WTC11 (cell line): Measurements from ENCODE around the gene UMODL1. TPM values are rescaled to one million over a fixed set of nuclear protein-coding genes. Genes with fewer than 3 reads are reported as not detected.

ENCODE experiments used
- ATAC-seq: fragments of 200-7000 bp; cut with Tn5 transposase; 2 replicates; pipeline ENCODE4 v1.10.0; 2021; ENCODE audit warnings: mild to moderate bottlenecking, moderate library complexity
- CTCF ChIA-PET: fragments of 300-600 bp; sonication (Branson Sonifier 250); formaldehyde crosslinking; loops from one replicate; lab custom pipeline; 2021; ENCODE audit warnings: antibody characterized with exemption; lab: Charles Lee
- POLR2A ChIA-PET: fragments of 350-600 bp; sonication (Branson Sonifier 250); formaldehyde crosslinking; loops from one replicate; lab custom pipeline; 2021; ENCODE audit warnings: antibody characterized with exemption; lab: Charles Lee
- DNase-seq: peaks from one replicate; pipeline ENCODE4 v3.0.0; 2021; ENCODE audit warnings: low spot score
- H3K27ac Mint-ChIP-seq: 2 replicates; pipeline ENCODE4 v1.8.0; 2021; ENCODE audit warnings: mixed read lengths
- H3K27me3 Mint-ChIP-seq: 2 replicates; pipeline ENCODE4 v1.8.0; 2021; ENCODE audit warnings: low read depth, mild to moderate bottlenecking, moderate library complexity, mixed read lengths
- H3K36me3 Mint-ChIP-seq: 2 replicates; pipeline ENCODE4 v1.8.0; 2021; ENCODE audit warnings: mixed read lengths
- H3K4me1 Mint-ChIP-seq: 2 replicates; pipeline ENCODE4 v1.8.0; 2022; ENCODE audit warnings: mixed read lengths
- H3K4me3 Mint-ChIP-seq: 2 replicates; pipeline ENCODE4 v1.8.0; 2021; ENCODE audit warnings: mild to moderate bottlenecking, moderate library complexity, mixed read lengths
- H3K9me3 Mint-ChIP-seq: 2 replicates; pipeline ENCODE4 v1.8.0; 2021; ENCODE audit warnings: mixed read lengths
- ARID4B ChIP-seq: sonication (generic); formaldehyde crosslinking; IDR thresholded peaks from 2 replicates; pipeline ENCODE4 v1.8.0; 2023; ENCODE audit warnings: missing genetic modification reagents, mild to moderate bottlenecking, borderline replicate concordance
- CBFB ChIP-seq: sonication (generic); formaldehyde crosslinking; IDR thresholded peaks from 2 replicates; pipeline ENCODE4 v1.8.1; 2022; ENCODE audit warnings: mild to moderate bottlenecking, low read depth, missing genetic modification reagents
- CDX4 ChIP-seq: fragments of 250-450 bp; sonication (Bioruptor Pico); IDR thresholded peaks from 2 replicates; pipeline ENCODE4 v1.9.0; 2021; ENCODE audit warnings: moderate library complexity, mild to moderate bottlenecking, inconsistent platforms, borderline replicate concordance
- ETV6 ChIP-seq: sonication (generic); formaldehyde crosslinking; IDR thresholded peaks from 2 replicates; pipeline ENCODE4 v1.8.1; 2022; ENCODE audit warnings: mild to moderate bottlenecking, missing genetic modification reagents
- FOXJ3 ChIP-seq: sonication (generic); formaldehyde crosslinking; IDR thresholded peaks from 2 replicates; pipeline ENCODE4 v1.9.0; 2021; ENCODE audit warnings: missing genetic modification reagents, mild to moderate bottlenecking, borderline replicate concordance
- GABPB1 ChIP-seq: sonication (generic); formaldehyde crosslinking; IDR thresholded peaks from 2 replicates; pipeline ENCODE4 v1.8.1; 2023; ENCODE audit warnings: mild to moderate bottlenecking, missing genetic modification reagents
- IRF1 ChIP-seq: sonication (generic); formaldehyde crosslinking; IDR thresholded peaks from 2 replicates; pipeline ENCODE4 v1.8.0; 2023; ENCODE audit warnings: missing genetic modification reagents
- IRF2 ChIP-seq: sonication (generic); formaldehyde crosslinking; IDR thresholded peaks from 2 replicates; pipeline ENCODE4 v1.8.0; 2022; ENCODE audit warnings: low read depth, missing genetic modification reagents, borderline replicate concordance
- NFATC4 ChIP-seq: fragments of 250-450 bp; sonication (Bioruptor Pico); IDR thresholded peaks from 2 replicates; pipeline ENCODE4 v1.9.0; 2021; ENCODE audit warnings: mild to moderate bottlenecking
- NR1H2 ChIP-seq: sonication (generic); formaldehyde crosslinking; IDR thresholded peaks from 2 replicates; pipeline ENCODE4 v1.9.0; 2021; ENCODE audit warnings: mild to moderate bottlenecking, moderate library complexity, missing genetic modification reagents
- PRRX2 ChIP-seq: fragments of 250-450 bp; sonication (Bioruptor Pico); IDR thresholded peaks from 2 replicates; pipeline ENCODE4 v1.8.0; 2021; ENCODE audit warnings: mild to moderate bottlenecking
- RORB ChIP-seq: fragments of 250-450 bp; sonication (Bioruptor Pico); IDR thresholded peaks from 2 replicates; pipeline ENCODE4 v1.9.0; 2021; ENCODE audit warnings: mild to moderate bottlenecking
- SMAD4 ChIP-seq: sonication (generic); formaldehyde crosslinking; IDR thresholded peaks from 2 replicates; pipeline ENCODE4 v1.8.0; 2022; ENCODE audit warnings: mild to moderate bottlenecking, missing genetic modification reagents
- TCF7 ChIP-seq: sonication (generic); formaldehyde crosslinking; IDR thresholded peaks from 2 replicates; pipeline ENCODE4 v1.8.0; 2022; ENCODE audit warnings: mild to moderate bottlenecking, low read depth, missing genetic modification reagents, moderate library complexity
- TEAD4 ChIP-seq: sonication (generic); formaldehyde crosslinking; IDR thresholded peaks from 2 replicates; pipeline ENCODE4 v1.8.0; 2022; ENCODE audit warnings: mild to moderate bottlenecking, missing genetic modification reagents
- USF1 ChIP-seq: sonication (generic); formaldehyde crosslinking; IDR thresholded peaks from 2 replicates; pipeline ENCODE4 v1.8.0; 2022; ENCODE audit warnings: mild to moderate bottlenecking, missing genetic modification reagents
- ZMAT4 ChIP-seq: fragments of 250-450 bp; sonication (Bioruptor Pico); IDR thresholded peaks from 2 replicates; pipeline ENCODE4 v1.9.0; 2021; ENCODE audit warnings: mild to moderate bottlenecking
- ZNF121 ChIP-seq: sonication (generic); formaldehyde crosslinking; IDR thresholded peaks from 2 replicates; pipeline ENCODE4 v1.8.0; 2023; ENCODE audit warnings: missing genetic modification reagents
- ZNF317 ChIP-seq: sonication (generic); formaldehyde crosslinking; IDR thresholded peaks from 2 replicates; pipeline ENCODE4 v1.8.1; 2023; ENCODE audit warnings: low read depth, mild to moderate bottlenecking, moderate library complexity, missing genetic modification reagents, borderline replicate concordance
- ZNF396 ChIP-seq: fragments of 250-450 bp; sonication (Bioruptor Pico); IDR thresholded peaks from 2 replicates; pipeline ENCODE4 v1.8.0; 2021; ENCODE audit warnings: mild to moderate bottlenecking, moderate library complexity, borderline replicate concordance
- ZNF416 ChIP-seq: fragments of 250-450 bp; sonication (Bioruptor Pico); IDR thresholded peaks from 2 replicates; pipeline ENCODE4 v1.9.0; 2021; ENCODE audit warnings: mild to moderate bottlenecking, inconsistent platforms
- total RNA-seq: library from RNA; stranded (reverse); gene quantifications from 3 replicates; pipeline ENCODE4 v1.2.3, GENCODE V29; 2021

Gene UMODL1
- total RNA-seq, 1 experiment from 2014 or later = not detected

- TF ChIP-seq TCF7 (CRISPR knock-in tag) (no peak), FOXJ3 (CRISPR knock-in tag) (no peak), ZNF396 (CRISPR knock-in tag) (no peak), ARID4B (CRISPR knock-in tag) (no peak), ETV6 (no peak), ZNF317 (no peak), PRRX2 (CRISPR knock-in tag) (no peak), IRF2 (CRISPR knock-in tag) (no peak), CDX4 (CRISPR knock-in tag) (no peak), SMAD4 (no peak), ZMAT4 (CRISPR knock-in tag) (no peak), ZNF121 (CRISPR knock-in tag) (no peak), ZNF416 (no peak)
- Mint-ChIP-seq H3K36me3 (no peaks in the 10 kb centered on the region; the same call in 1 of the 2 replicates), H3K9me3 (peaks cover 12% of the 10 kb centered on the region), H3K27ac (no peak overlapping the region; the same call in 1 of the 2 replicates), H3K4me3 (no peak overlapping the region), H3K4me1 (peaks cover 35% of the 10 kb centered on the region), H3K27me3 (peaks cover 4% of the 10 kb centered on the region; the same call in 1 of the 2 replicates)
- ATAC-seq (no peak), DNase-seq (no peak)
- CTCF ChIA-PET = interaction anchor here (1.1 kb wide), 1 partner anchor 59 kb away, joined by 3 read pairs; no protein-coding TSS in a partner anchor
- POLR2A ChIA-PET = no interaction called here
These were observed 12.4 kb upstream of the UMODL1 start for GRCh38 chr21:42058631-42059111.

GRCh38 chr21:42059141-42059540, 12.0 kb upstream of the UMODL1 start:
- ATAC-seq = no peak
- Mint-ChIP-seq H3K27ac (no peak overlapping the region), H3K9me3 (peaks cover 12% of the 10 kb centered on the region), H3K27me3 (peaks cover 4% of the 10 kb centered on the region; the same call in 1 of the 2 replicates), H3K4me3 (no peak overlapping the region), H3K36me3 (no peaks in the 10 kb centered on the region; the same call in 1 of the 2 replicates), H3K4me1 (peaks cover 39% of the 10 kb centered on the region)
- ChIA-PET CTCF (interaction anchor here (1.1 kb wide), 1 partner anchor 58 kb away, joined by 3 read pairs; no protein-coding TSS in a partner anchor), POLR2A (no interaction called here)
- no peak for DNase-seq
- TF ChIP-seq NFATC4 (CRISPR knock-in tag) (no peak), IRF1 (CRISPR knock-in tag) (no peak), NR1H2 (CRISPR knock-in tag) (no peak), CBFB (no peak)

- H3K36me3 Mint-ChIP-seq = no peaks in the 10 kb centered on the region; the same call in 1 of the 2 replicates
- peaks cover 8% of the 10 kb centered on the region for H3K9me3 Mint-ChIP-seq
- CTCF ChIA-PET = interaction anchor here (1.1 kb wide), 1 partner anchor 57 kb away, joined by 3 read pairs; no protein-coding TSS in a partner anchor
- H3K4me3 Mint-ChIP-seq = no peak overlapping the region
- DNase-seq = no peak
- POLR2A ChIA-PET = interaction anchor here (0.6 kb wide), 1 partner anchor 180 kb away, joined by 3 read pairs; no protein-coding TSS in a partner anchor
- no peak overlapping the region for H3K27ac Mint-ChIP-seq
- H3K27me3 Mint-ChIP-seq = peaks cover 4% of the 10 kb centered on the region; the same call in 1 of the 2 replicates
- no peak for ATAC-seq
- TF ChIP-seq TEAD4 = no peak
- no peak for TF ChIP-seq GABPB1 (CRISPR knock-in tag)
- no peak for TF ChIP-seq ZNF317
- no peak for TF ChIP-seq USF1 (CRISPR knock-in tag)
- TF ChIP-seq RORB (CRISPR knock-in tag) = no peak
- H3K4me1 Mint-ChIP-seq = peaks cover 44% of the 10 kb centered on the region
These were observed 11.4 kb upstream of the UMODL1 start for GRCh38 chr21:42059721-42060120.
